Heart right ventricle (tissue), 16 donors: ENCODE data around the gene GADL1. TPM values are rescaled to one million over a fixed set of nuclear protein-coding genes. Genes with fewer than 3 reads are reported as not detected.

Experiments
- ATAC-seq, 8 donors: fragments of 200-7000 bp; cut with Tn5 transposase; one replicate each; pipeline ENCODE4 v1.9.1; 2020; ENCODE audit warnings: mild to moderate bottlenecking in 8 of 8, moderate library complexity in 8 of 8, moderate number of reproducible peaks in 1 of 8
- DNase-seq, 2 donors: peaks; one replicate each; pipeline ENCODE4 v3.0.0-alpha.2; 2020
- H3K27ac ChIP-seq, 10 donors: fragments of 200-600 bp; sonication (generic) in 2 of 10; one replicate each; pipeline versions ENCODE4 v1.5.0 to v1.8.0; 2020 to 2022; ENCODE audit warnings: mild to moderate bottlenecking in 3 of 10
- H3K27me3 ChIP-seq, 7 donors: fragments of 200-600 bp; one replicate each; pipeline ENCODE4 v1.8.0; 2021 to 2022; ENCODE audit warnings: mild to moderate bottlenecking in 2 of 7
- H3K36me3 ChIP-seq, 9 donors: fragments of 200-600 bp; sonication (generic) in 1 of 9; one replicate each; pipeline versions ENCODE4 v1.5.0 to v1.8.0; 2020 to 2022; ENCODE audit warnings: mild to moderate bottlenecking in 2 of 9
- H3K4me1 ChIP-seq, 9 donors: fragments of 200-600 bp; sonication (generic) in 1 of 9; one replicate each; pipeline versions ENCODE4 v1.5.0 to v1.8.0; 2020 to 2022; ENCODE audit warnings: mild to moderate bottlenecking in 4 of 9
- H3K4me3 ChIP-seq, 10 donors: fragments of 200-600 bp; sonication (generic) in 2 of 10; one replicate each; pipeline versions ENCODE4 v1.5.0 to v1.8.0; 2020 to 2022; ENCODE audit warnings: mild to moderate bottlenecking in 7 of 10, moderate library complexity in 2 of 10
- H3K9me3 ChIP-seq, 11 donors: fragments of 200-600 bp in 10 of 11; sonication (generic) in 2 of 11; one replicate each; pipeline versions ENCODE4 v1.5.0 to v1.8.0; 2013 to 2022; ENCODE audit warnings: mild to moderate bottlenecking in 2 of 11, control low read depth in 1 of 11, moderate library complexity in 1 of 11
- WGBS, 2 donors: extraction: QIAGEN DNeasy Blood & Tissue Kit; methylation state at CpG; one replicate each; pipeline ENCODE4 v1.1.7; 2013; ENCODE audit warnings: inconsistent platforms in 1 of 2; 5-methylcytosine and 5-hydroxymethylcytosine counted together
- intact Hi-C, 10 donors: fragments of 100-400 bp; cut with DNase I; formaldehyde crosslinking; loops; one replicate each; pipeline versions ENCODE4 v1.11.1 to v1.14.2; 2022
- polyA plus RNA-seq, 2 donors: library from polyadenylated mRNA; stranded (reverse); fragments of 200-250 nt; gene quantifications; one replicate each; pipeline ENCODE4 v1.2.3, GENCODE V29; 2013
- total RNA-seq, 10 donors: library from RNA; stranded (reverse); fragmentation: NEBNext Ultra II Directional in 3 of 10; extraction: Animal tissue kit (Norgen Biotek cat#: 25700) in 3 of 10; gene quantifications; one replicate each; pipeline versions ENCODE4 v1.2.1 to v1.2.4, GENCODE V29; 2021 to 2023
- TF ChIP-seq, protein P1 (sequence below), 9 donors: fragments of 200-600 bp; sonication (generic) in 2 of 9; IDR thresholded peaks; one replicate each; pipeline versions ENCODE4 v1.5.0 to v1.8.0; 2021 to 2022; ENCODE audit warnings: antibody characterized with exemption in 9 of 9, mild to moderate bottlenecking in 5 of 9, moderate library complexity in 1 of 9
- donor health status: Arrhythmogenic right ventricular cardiomyopathy.
- donor health status: ischemic (EF 13 %, LVEDD 7.1; RV severe dilation, severe dysfunction).
- donor health status: healthy with polysubstance abuse.
- donor health status: DM: no; HTN: yes; CAD: no.
- donor health status: DM: no; HTN: no; CAD: no.
- donor health status: ischemic (EF 25% LVEDD 6.9; RV normal size, moderate dysfunction).
- donor health status: ischemic (EF 25% LVEDD 5.7; RV mildly dilated, moderate dysfunction).
- donor health status: healthy.
- donor health status: DM: yes; HTN: yes; CAD: no.
- donor health status: Ischemic cardiomyopathy.
- donor health status: ischemic (EF 35%, LVEDD 5.7; RV mildly dilated, moderate dysfunction).
- donor health status: nonischemic (EF 11% LVEDD 7.7; RV severe dilation, severe dysfunction).
- donor health status: DM: yes; HTN: yes; CAD: no.
- donor health status: PGD.
- donor health status: ischemic (EF 29% LVEDD 5.4; RV normal size, mild dysfunction).
- donor health status: nonischemic (EF 23%, LVEDD 6.1; RV moderate dilation, normal function).

GADL1 gene
- total and polyA plus RNA-seq, 12 donors: 0.12 to 1.6 (median 0.40) TPM; not detected in 4

- 97 to 98% methylated on average over 4 of the region's 4 CpGs for WGBS, 2 donors
Observed at GRCh38 chr3:30728143-30728542, 166.3 kb downstream of the GADL1 start.

DNA sequence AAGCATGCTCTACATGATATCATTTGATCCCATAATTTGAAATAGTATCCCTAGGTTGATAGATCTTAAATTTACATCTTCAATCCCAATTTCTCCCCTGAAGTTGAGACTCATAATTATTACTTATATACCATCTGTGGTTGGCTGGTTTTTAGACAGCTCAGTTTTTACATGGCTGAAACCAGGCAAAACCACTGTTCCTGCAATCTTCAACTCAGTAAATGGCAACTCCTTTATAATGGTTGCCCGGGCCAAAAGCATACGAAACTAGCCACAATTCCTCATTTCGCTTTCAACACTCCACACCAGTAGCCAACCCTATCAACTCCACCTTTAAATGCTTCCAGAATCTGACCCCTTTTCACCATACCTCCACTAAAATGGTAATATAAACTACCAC lies 169.6 kb downstream of the GADL1 start:
- Histone ChIP-seq H3K4me1 (peaks cover 0 to 6% (median 2%) of the 10 kb centered on the region in 9 donors), H3K9me3 (no peaks in the 10 kb centered on the region), H3K4me3 (no peak overlapping the region), H3K36me3 (no peaks in the 10 kb centered on the region), H3K27me3 (no peaks in the 10 kb centered on the region), H3K27ac (no peak overlapping the region)
- 98 to 99% methylated on average over 3 of the region's 3 CpGs for WGBS, 2 donors
- ATAC-seq: no peak
- TF ChIP-seq, protein P1, sequence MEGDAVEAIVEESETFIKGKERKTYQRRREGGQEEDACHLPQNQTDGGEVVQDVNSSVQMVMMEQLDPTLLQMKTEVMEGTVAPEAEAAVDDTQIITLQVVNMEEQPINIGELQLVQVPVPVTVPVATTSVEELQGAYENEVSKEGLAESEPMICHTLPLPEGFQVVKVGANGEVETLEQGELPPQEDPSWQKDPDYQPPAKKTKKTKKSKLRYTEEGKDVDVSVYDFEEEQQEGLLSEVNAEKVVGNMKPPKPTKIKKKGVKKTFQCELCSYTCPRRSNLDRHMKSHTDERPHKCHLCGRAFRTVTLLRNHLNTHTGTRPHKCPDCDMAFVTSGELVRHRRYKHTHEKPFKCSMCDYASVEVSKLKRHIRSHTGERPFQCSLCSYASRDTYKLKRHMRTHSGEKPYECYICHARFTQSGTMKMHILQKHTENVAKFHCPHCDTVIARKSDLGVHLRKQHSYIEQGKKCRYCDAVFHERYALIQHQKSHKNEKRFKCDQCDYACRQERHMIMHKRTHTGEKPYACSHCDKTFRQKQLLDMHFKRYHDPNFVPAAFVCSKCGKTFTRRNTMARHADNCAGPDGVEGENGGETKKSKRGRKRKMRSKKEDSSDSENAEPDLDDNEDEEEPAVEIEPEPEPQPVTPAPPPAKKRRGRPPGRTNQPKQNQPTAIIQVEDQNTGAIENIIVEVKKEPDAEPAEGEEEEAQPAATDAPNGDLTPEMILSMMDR (IDR thresholded peaks at IDR 0.05): no peak
- no peak for DNase-seq
- intact Hi-C loops: no loop called here

More at GRCh38 chr3:30728143-30728542, 166.3 kb downstream of the GADL1 start:
- DNase-seq (no peak), ATAC-seq (no peak)
- Histone ChIP-seq H3K9me3 (no peaks in the 10 kb centered on the region), H3K4me1 (peaks cover 0 to 9% (median 3%) of the 10 kb centered on the region in 9 donors), H3K27me3 (no peaks in the 10 kb centered on the region), H3K27ac (no peak overlapping the region), H3K4me3 (no peak overlapping the region), H3K36me3 (no peaks in the 10 kb centered on the region)
- TF ChIP-seq, protein P1 (IDR thresholded peaks at IDR 0.05): no peak
- intact Hi-C loops: no loop called here

DNA sequence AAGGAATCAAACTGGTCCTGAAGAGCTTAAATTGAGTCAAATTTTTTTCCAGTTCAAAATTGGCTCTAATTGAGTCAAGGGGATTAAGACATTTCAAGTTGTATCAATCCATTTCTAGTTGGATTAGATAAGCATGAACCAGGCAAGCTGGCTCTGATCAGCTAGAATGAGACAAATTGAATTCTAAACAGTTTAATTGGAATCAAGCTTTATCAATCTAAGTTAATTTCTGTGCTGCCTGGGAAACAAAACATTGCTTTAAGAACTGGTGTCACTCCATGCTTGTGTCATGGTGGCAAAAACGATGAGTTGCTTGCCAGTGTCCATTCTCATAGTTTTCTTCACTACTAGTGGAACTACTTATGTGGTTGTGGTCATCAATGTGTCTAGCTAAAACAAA lies 171.2 kb downstream of the GADL1 start:
- intact Hi-C loops: no loop called here
- Histone ChIP-seq H3K4me1 (no peaks in the 10 kb centered on the region), H3K27me3 (no peaks in the 10 kb centered on the region), H3K27ac (no peak overlapping the region), H3K9me3 (no peaks in the 10 kb centered on the region), H3K4me3 (no peak overlapping the region), H3K36me3 (no peaks in the 10 kb centered on the region)
- TF ChIP-seq, protein P1 (IDR thresholded peaks at IDR 0.05): no peak
- 84 to 85% methylated on average over 1 of the region's 1 CpG for WGBS, 2 donors
- ATAC-seq (no peak), DNase-seq (no peak)

DNA sequence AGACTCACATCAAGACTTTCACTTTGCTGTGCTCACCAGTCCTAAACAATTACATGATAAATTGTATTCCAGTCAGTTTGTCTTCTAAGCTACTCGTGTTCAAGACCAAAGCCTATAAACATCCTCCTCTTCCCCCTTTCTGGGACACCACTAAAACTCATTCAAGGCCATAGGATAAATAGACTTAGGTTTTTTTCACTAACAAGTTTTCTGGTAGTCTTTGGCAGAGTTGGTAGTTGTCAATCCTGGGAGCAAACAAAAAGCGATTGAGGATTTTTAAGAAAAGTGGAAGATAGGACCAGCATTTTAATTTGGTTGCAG lies 173.2 kb downstream of the GADL1 start:
- Histone ChIP-seq H3K27me3 (no peaks in the 10 kb centered on the region), H3K9me3 (no peaks in the 10 kb centered on the region), H3K36me3 (no peaks in the 10 kb centered on the region), H3K27ac (no peak overlapping the region), H3K4me3 (no peak overlapping the region), H3K4me1 (no peaks in the 10 kb centered on the region)
- intact Hi-C loops: no loop called here
- WGBS, 2 donors: 80% methylated on average over 2 of the region's 2 CpGs
- ATAC-seq: no peak
- no peak for DNase-seq
- TF ChIP-seq, protein P1 (IDR thresholded peaks at IDR 0.05): no peak
